GM21526 (cell line): ENCODE results near the gene CFAP65.

ENCODE experiments used
- ATAC-seq: cut with Tn5 transposase; IDR thresholded peaks from one replicate; pipeline ENCODE4 v1.9.1; 2021; ENCODE audit warnings: moderate library complexity; ENCODE audit not compliant: unreplicated experiment, low FRiP score

CFAP65 gene

DNA sequence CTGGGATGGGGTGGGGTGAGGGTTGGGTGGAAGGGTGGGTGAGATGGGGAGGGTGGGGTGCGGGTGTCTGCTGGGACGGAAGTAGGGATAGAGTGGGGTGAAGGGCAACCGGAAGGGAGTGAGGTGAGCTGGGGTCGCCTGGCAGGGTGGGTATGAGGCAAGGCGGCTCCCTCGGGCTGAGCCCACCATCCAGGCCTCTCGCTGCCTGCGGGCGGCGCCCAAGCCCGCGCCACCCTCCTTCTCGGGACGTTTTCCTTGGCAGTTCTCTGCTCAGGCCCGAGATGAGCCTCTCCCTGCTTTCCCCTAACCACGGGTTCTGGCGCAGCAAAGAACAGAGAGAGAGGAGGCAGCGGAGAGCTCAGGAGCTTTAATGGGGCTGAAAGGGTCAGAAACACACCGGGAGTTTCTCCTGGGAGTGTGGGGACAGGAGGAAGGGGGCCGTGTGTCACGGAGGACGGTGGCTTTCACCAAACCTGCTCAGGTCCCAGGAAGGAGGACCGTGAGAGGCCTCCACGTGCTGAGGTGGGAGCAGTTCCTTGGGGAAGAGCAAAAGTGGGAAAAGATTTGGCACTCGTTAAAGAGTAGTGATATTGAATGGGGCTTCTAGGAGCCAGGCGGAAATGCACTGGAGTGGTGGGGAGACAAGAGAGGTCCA, 60.5 kb downstream of the CFAP65 start:
- no peak for ATAC-seq

DNA sequence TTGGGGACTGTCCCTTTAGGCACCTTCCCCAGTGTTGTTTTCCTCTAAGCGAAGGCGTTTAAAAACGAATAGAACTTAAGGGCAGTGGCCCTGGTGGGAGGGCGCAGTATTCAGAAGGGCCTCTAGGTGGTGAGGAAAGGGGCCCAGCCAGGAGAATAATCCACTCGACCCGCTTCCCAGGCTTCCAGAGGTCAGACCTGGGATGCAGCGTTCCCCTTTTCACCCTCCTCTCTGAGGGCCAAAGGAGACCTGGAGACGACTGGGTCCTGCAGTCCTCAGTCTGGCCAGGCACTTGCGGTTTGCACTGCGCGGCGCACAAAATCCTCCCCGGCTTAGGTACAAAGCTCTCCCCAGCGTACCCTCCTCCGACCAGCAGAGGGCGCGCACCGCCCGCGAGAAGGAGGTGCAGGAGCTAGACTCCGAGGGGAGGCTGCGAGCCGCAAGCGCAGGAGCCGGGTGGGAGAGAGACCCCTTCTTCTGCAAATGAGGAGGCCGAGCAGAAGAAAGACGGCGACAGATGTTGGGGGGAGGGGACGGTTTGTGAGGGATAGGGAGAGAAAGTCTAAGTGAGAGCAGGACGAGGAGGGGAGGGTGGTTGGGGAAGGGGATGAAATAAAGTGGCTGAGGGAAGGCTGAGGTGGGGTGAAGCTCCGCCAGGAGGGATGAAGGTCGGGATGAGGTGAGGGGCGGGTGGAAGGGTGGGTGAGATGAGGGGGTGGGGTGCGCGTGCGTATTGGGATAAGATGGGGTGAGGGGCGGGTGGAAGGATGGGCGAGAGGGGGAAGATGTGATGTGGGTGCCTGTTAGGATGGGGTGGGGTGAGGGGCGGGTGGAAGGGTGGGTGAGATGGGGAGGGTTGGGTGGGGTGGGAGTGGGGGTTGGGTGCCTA, 61.2 kb downstream of the CFAP65 start:
- peak; percentile 75 for ATAC-seq

DNA sequence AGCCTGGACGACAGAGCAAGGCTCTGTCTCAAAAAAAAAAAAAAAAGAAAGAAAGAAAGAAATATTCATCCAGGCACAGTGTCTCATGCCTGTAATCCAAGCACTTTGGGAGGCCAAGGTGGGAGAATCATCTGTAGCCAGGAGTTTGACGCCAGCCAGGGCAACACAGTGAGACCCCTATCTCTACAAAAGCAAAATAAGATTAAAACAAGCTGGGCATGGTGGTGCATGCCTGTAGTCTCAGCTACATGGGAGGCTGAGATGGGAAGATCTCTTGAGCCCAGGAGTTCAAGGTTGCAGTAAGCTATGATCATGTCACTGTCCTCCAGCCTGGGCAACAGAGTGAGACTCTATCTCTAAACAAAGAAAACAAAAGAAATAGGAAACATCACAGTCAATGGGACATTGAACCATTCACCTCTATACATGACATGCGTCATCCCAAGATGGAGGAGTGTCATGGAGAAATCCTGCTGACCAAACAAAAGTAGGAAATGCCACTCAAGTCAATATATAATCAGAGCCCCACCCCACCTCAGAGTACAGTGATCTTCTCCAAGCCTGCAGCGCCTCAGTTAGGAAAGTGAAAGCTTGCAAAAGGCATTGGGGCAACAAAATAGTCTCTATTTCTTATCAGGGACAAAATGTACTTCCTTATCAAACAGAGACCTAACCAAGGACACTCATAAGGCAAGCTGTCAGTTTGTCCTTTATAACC, 66.1 kb downstream of the CFAP65 start:
- no peak for ATAC-seq

DNA sequence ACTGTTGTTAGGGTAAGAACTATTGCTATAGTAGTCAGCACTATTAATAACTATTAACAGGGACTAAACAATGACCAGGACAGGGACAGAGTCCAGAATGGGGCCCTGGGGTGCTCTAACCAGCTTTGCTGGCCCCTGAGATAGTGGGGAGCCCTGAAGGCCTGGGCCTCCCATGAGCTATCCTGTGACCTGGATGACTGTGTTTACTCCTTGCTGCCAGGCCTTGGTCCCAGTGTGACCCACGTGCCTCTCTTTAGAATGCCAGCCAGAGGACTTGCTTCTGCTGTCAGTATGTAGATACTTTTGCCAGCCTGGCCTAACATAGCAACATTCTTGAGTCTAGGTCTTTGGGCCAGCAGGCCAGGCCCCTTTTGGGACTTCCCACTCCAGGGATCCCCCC, 70.4 kb downstream of the CFAP65 start:
- no peak for ATAC-seq

DNA sequence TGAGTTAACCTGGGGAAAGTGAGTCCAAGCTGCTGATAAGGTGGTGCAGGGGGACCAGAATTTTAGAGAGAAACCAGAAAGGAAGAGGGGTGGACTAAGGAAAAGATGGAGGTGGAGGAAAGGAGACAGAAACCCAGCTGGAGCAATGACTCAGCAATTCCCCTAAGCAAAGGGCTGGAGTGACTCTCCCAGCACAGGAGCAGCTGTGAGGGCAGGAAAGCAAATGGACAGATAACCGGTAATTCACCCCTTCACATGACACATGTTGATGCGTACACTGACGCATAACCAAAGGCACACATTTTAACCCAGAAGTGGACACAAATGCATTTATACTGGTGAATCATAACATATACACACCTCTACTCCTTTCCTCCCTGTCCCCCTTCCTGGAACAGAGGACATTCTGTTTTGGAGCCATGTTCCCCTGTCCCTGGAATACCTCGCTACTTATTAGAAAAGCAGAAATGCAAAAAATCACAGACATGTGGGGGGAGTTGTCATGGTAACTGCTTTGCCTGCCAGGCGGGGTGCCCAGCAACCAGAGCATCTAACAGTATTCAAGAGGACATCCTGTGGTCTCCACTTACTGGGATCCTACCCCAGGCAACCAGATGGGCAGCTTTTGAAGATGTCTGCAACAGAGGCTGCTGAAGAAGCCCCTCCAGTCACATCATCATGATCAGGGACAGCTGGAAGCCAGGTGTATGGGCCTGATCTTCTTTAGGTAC, 77.1 kb downstream of the CFAP65 start:
- ATAC-seq: no peak

DNA sequence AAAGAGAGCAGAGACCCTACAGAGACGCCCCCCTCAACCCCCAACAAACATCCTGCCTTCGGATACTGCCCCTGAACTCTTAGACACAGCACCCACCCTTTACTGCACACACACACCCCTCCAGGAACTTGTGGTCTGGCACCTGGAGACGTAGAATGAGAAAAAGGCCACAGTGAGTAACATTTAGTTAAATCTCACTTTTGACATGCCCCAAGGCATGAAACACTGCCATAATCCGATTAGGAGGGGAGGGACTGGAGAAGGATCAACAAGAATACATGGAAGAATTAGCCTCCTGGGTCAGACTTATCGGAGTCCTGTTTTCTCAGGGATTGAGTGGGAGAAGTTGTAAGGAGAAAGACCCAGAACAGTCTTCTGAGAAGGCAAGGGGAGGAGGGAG, 77.7 kb downstream of the CFAP65 start:
- no peak for ATAC-seq

DNA sequence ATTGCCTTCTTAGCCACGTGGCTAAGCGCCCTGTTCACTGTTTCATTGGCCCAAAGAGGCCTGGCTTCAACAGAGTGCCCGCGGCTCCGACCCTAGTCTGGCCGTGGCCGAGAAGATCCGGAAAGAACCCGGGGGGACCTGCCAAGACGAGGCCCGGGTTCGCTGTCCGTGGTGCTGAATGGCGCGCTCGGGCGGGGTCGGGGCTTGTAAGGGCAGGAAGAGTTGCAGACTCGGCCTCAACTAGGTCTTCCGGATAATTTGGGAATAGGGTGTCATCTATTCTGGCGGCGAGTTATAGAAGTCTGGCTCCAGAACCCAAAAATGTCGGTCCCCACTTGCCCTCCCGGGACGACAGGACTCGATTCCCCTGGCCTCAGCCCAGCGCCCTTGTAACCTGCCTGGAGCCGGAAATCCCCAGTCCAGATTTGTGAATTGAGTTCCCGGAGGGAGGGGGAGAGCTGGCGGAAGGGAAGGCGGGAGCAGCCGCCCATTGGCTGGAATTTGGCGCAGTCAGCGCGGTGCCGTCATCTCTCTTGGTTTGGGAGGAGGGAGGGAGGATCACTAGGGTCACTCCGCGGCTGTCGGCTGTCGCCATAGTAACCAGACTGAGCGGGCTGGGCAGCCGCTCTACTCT, 78.3 kb downstream of the CFAP65 start:
- no peak for ATAC-seq

DNA sequence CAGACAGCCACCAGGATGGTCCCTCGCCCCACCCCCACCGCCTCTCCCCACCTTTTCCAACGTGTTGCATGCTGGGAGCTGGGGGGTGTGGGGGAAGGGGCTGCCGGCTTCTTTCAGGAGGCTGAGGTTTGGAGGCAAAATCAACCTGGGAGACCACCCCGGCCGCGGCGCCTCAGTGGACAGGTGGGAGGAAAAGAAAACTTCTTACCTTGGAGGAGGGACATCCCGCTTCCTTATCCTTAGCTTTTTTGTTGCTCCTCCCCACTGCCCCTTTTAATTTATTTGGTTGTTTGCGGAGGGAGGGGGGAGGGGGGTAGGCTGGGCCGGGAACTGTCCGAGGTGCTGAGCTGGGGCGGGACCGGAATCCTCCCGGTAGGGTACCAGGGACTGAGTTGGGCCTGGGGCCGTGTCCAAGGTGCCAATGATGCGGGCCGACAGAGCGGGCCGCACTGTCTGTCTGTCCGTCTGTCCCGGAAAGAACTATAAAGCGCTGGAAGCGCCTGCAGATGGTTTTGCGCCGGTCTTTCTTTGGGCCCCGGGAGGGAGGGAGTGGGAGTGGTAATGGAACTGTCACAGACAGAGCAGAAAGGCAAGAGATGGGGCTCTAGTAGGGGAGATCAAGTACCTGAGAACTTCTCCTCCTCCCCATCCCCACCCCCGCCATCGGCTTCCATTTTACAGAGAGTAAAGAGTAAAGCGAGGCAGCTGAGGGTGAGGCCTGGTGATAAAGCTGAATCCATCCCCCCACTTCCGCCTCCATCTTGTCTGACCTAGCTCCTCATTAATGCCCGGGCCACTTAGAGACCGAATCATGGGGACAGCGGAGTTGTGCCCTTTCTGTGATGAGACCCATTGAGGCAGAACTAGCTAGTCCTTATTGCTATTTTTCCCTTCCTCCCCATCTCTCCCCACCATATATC, 79.4 kb downstream of the CFAP65 start:
- no peak for ATAC-seq

DNA sequence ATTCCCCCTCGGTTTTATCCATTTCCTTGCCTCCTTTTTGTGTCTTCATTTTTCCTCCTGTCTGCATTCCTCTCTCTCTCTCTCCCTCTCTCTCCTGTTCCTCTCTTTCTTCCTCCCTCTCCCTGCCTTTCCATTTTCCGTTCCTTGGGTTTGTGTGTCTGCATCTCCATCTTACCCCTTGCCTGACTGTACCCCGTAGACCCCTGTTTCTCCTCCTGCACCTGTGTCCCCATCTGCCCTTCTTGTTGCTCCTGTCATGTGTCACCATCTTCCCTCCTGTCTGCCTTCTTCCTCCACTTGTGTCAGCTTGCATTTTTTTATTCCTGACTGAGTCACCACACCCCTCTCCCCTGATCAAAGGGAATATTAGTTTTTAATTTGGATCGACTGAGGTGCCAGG, 80.1 kb downstream of the CFAP65 start:
- no peak for ATAC-seq

DNA sequence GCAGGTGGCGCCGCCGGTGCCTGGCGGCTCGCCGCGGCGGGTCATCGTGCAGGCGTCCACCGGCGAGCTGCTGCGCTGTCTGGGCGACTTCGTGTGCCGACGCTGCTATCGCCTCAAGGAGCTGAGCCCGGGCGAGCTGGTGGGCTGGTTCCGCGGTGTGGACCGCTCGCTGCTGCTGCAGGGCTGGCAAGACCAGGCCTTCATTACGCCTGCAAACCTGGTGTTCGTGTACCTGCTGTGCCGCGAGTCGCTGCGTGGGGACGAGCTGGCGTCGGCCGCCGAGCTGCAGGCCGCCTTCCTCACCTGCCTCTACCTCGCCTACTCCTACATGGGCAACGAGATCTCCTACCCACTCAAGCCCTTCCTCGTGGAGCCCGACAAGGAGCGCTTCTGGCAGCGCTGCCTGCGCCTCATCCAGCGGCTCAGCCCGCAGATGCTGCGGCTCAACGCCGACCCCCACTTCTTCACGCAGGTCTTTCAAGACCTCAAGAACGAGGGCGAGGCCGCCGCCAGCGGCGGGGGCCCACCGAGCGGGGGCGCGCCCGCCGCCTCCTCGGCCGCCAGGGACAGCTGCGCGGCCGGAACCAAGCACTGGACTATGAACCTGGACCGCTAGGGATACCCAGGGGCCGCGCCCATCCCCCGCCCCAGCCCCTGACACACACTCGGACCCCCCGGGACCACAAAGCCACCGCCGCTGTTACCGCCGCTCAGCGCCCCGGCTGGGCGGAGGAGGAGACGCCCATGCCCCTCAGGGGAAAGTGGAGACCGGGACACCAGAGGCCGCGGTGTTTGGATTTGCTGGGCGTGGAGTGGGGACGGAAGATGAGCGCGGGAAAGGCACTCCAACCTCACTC, 80.8 kb downstream of the CFAP65 start:
- no peak for ATAC-seq

DNA sequence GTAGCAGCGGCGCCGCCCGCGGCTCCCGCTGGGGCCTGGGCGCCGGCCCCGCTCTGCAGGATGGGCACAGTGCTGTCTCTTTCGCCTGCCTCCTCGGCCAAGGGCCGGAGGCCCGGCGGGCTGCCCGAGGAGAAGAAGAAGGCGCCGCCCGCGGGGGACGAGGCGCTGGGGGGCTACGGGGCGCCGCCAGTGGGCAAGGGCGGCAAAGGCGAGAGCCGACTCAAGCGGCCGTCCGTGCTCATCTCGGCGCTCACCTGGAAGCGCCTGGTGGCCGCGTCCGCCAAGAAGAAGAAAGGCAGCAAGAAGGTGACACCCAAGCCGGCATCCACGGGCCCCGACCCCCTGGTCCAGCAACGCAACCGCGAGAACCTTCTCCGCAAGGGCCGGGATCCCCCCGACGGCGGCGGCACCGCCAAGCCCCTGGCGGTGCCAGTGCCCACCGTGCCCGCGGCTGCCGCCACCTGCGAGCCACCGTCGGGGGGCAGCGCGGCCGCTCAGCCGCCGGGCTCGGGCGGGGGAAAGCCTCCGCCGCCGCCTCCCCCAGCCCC, 81.5 kb downstream of the CFAP65 start:
- no peak for ATAC-seq

DNA sequence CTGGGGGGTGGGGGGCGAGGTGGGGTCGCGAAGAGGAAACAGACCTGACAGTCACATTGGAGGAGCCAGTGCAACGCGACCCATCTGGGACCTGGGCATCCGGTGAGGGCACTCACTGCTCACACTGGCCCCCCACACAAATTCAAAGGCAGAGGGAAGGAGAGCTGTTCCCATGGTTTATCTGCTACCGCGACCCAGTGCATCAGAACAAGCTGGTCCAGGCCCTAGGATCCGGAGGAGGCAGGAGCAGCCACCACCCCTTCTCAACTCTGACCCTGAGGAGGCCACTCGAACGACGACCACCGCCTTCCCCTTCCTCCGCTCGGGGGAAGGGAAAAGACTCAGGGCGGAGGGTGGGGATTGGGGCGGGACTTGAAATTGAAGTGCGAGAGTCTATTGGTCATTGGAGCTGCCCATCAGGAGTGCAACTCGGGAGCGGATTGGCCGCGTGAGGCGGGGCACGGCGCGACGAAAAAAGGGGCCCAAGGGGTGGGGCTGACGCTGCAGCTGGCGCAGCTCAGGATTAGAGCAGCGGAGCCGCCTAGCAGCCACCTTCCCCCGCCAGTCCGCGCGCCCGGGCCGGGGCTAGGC, 82.1 kb downstream of the CFAP65 start, which contains the start of gene CDK5R2:
Gene CDK5R2 (plus strand): TSS at position 526 of the 591 bp plus-strand sequence. CDS start 155 bp downstream, outside the sequence.
- ATAC-seq: peak; percentile 93

DNA sequence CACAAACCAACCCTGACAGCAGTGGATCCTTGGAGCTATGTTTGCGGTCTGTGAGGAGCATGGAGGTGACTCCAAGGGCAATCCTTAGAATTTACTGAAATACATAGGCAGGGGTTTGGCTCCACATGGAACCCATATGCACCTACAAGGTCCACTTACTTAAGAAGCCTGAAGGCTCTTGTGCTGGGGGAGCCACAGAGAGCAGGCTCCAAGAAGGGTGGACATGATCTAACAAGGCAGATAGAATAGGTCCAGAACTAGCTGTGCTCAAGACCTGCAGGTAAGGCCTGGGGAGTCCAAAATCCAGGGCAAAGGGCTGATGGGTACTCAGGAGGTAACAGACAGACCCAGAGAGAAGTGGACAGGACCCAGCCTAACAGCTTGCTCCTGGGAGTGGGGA, 83.0 kb downstream of the CFAP65 start:
- ATAC-seq: no peak

DNA sequence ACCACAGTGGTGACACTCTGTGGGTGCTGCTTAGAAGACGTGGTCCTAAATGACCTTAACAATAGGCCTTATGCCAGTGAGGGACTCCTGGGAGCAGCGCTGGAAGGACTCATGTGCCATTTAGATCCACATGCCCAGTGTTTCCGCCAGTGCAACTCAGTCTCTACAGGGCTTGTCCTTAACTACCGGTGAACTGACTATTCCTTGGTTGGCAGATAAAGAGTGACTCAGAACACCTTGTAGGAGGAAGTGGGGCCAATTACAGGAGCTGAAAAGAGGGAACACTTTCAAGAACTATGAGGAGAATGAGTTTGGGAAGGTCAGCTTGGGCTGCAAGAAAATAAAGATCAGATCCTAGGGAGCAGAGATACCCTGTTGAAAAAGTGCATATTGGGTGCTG, 83.6 kb downstream of the CFAP65 start:
- no peak for ATAC-seq

DNA sequence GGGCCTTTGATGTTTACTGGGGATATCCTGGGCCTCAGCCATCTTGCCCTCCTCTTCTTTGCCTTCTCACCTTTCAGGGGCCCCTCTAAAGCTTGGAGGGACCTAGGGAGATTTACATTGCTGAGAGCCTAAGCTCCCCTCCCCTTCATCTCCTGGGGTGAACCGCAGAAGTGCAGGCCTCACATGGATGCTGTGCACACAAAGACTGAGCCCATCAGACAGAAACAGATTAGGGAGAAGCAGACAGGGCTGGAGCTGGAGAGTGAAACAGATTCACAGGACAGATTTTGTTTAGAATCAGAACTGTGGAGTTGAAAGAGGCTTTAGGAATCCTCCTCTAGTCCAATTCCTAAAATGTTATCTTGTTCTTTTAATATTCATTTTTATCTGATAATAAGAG, 85.3 kb downstream of the CFAP65 start:
- no peak for ATAC-seq

DNA sequence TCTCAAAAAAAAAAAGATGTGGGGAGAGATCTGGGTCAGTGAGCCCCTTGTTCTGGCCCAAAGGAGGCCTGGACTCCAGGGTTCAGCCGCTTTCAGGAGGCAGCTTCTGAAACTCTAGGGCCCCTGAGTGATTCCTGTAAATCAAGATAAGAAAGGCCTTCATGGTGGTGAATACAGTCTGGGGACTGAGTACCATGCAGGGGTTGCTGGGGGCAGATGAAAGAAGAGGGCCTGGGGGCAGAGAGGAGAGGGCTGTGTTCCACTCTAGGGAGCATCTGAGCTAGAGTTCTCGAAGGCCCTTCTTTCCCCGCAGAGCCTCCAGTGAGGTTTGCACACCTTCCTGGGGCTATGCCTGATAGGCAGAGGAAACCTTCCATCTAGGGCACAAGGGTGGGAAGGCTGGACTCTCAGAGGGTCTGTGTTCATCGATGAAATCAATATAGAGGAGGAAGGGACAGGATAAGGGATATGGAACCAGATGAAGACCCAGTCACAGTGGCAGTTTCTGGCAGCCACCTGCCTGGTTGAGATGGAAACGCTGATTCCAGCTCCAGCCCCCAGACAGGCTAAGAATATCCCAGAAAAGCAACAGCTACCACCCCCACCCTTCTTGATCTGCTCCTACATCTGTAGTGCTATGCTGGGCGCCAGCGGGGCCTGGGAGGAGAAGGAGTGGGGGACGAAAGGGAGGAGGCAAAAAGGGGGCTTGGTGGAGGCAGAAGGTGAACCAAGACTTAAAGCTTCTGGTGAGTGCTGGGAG, 86.6 kb downstream of the CFAP65 start:
- no peak for ATAC-seq
